HepG2 (cell line): ENCODE results near the gene HPCAL1. TPM values are rescaled to one million over a fixed set of nuclear protein-coding genes. Genes with fewer than 3 reads are reported as not detected.

Experiments
- ARID3A ChIP-seq: IDR thresholded peaks from 2 replicates; pipeline ENCODE4 v1.6.1; 2012; ENCODE audit warnings: low read depth, low read length, improper control_type of control experiment
- TBX3 ChIP-seq: fragments of 450-650 bp; IDR thresholded peaks from 2 replicates; pipeline ENCODE4 v1.6.1; 2017; ENCODE audit warnings: antibody characterized with exemption, mild to moderate bottlenecking, inconsistent platforms, borderline replicate concordance
- ZBTB40 ChIP-seq, 2 experiments: fragments of 450-650 bp in 1 of 2; sonication (generic) in 1 of 2; formaldehyde crosslinking in 1 of 2; IDR thresholded peaks; 2 replicates each; pipeline versions ENCODE4 v1.6.1 to v1.8.0; 2016 to 2022; ENCODE audit warnings: antibody characterized with exemption in 1 of 2, mild to moderate bottlenecking in 1 of 2, missing genetic modification reagents in 1 of 2
- polyA plus RNA-seq, 8 experiments: library from polyadenylated mRNA; depleted of rRNA in 3 of 8; stranded (reverse) in 7 of 8; unstranded in 1 of 8; fragments of >200 nt; fragmentation: Illumina TruSeq in 4 of 8; extraction: Trizol in 4 of 8; gene quantifications; 2 replicates each; pipeline versions ENCODE4 v1.2.1 to v1.2.3, GENCODE V29; 2011 to 2016; ENCODE audit warnings: low read depth in 4 of 8, missing spikeins in 1 of 8, mixed read lengths in 1 of 8; ENCODE audit not compliant: insufficient read depth in 1 of 8
- total RNA-seq, 5 experiments: library from RNA; depleted of rRNA; stranded (reverse); fragments of >200 nt; fragmentation: Illumina TruSeq; extraction: Trizol; gene quantifications; 2 replicates each; pipeline ENCODE4 v1.2.3, GENCODE V29; 2016; ENCODE audit warnings: low read depth in 1 of 5

Gene HPCAL1
- total and polyA plus RNA-seq, 2 of the 13 experiments (the other 11 are each of a cell fraction or from before 2014, with no cell fraction given): 29.5 to 29.9 TPM

DNA sequence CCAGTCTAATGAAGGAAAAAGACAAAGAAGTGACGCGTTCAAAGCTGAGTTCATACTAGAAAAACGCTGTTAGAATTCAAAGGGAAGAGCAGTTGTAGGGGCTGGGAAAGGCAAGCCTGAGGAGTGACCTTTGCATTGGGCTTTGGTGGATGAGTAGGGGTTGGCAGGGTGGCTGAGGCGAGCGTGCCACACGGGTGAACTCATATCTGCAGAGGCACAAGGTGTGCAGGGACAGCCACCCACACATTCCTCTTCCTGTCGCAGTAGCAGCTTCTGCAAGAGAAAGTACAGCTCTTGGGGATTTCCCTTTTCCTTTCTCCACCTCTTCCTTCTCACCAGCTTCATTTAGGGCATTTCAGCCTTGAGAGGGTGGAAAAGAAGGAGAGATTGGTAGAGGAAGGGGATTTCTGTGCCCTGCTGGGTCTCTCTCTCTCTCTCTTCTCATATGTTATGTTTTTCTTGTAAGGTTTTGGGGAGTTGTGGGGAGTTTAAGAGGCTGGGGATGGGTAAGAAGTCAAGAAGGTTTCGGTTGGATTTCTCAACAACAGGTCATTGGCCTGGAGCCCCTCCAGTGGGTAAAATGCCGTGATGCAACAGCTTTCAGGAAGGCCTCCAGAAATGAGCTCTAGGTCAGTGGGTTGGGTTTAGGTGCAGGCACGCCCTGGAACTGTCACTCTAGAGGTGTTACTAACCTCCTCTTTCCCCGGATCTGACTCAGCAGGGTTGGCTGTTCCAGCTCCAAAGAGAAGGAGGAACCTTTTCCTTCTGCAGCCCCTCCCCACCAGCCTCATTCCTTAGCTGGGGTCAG is 105.3 kb downstream of the HPCAL1 start (continued):
- TF ChIP-seq ZBTB40 (IDR thresholded peaks at IDR 0.05) (no peak), ZBTB40 (CRISPR knock-in tag; IDR thresholded peaks at IDR 0.05) (no peak), ARID3A (no peak), TBX3 (0 out of 2 replicates have a peak, but pooled peaks have one; percentile 6)
